HG02678 (cell line): ENCODE results near the gene RAB37.
A peak's percentile ranks its signal among the peaks of the same experiment; 100 is the strongest.

ENCODE experiments used
- ATAC-seq: cut with Tn5 transposase; IDR thresholded peaks from one replicate; pipeline ENCODE4 v1.9.1; 2021; ENCODE audit warnings: mild to moderate bottlenecking, moderate library complexity; ENCODE audit not compliant: unreplicated experiment

Gene RAB37

GRCh38 chr17:74744714-74745547 lies 7.9 kb downstream of the RAB37 start:
- no peak for ATAC-seq

- ATAC-seq = no peak
These were observed 8.6 kb downstream of the RAB37 start for GRCh38 chr17:74745548-74746177.

GRCh38 chr17:74746376-74746775 lies 9.3 kb downstream of the RAB37 start:
- no peak for ATAC-seq

GRCh38 chr17:74746922-74747321 lies 9.9 kb downstream of the RAB37 start:
- no peak for ATAC-seq

GRCh38 chr17:74748279-74748528 lies 11.1 kb downstream of the RAB37 start:
- no peak for ATAC-seq

- peak; percentile 89 for ATAC-seq
These were observed 11.6 kb downstream of the RAB37 start, which contains the start of gene NHERF1 for GRCh38 chr17:74748529-74749278. Gene NHERF1, plus strand, starts transcription at chr17:74748628. Its CDS starts 219 bp downstream, at chr17:74748847.

- peak; percentile 9 for ATAC-seq
These were observed 12.4 kb downstream of the RAB37 start for GRCh38 chr17:74749279-74750038.

GRCh38 chr17:74750039-74750326 lies 12.9 kb downstream of the RAB37 start:
- no peak for ATAC-seq

- ATAC-seq = no peak
These were observed 13.4 kb downstream of the RAB37 start for GRCh38 chr17:74750327-74751069.

GRCh38 chr17:74752415-74752814 lies 15.4 kb downstream of the RAB37 start:
- no peak for ATAC-seq

- no peak for ATAC-seq
These were observed 15.9 kb downstream of the RAB37 start for GRCh38 chr17:74752822-74753401.

GRCh38 chr17:74754832-74755231 lies 17.8 kb downstream of the RAB37 start:
- no peak for ATAC-seq

- no peak for ATAC-seq
These were observed 18.5 kb downstream of the RAB37 start for GRCh38 chr17:74755533-74755932.

GRCh38 chr17:74756891-74757290 lies 19.8 kb downstream of the RAB37 start:
- ATAC-seq = no peak

- ATAC-seq = no peak
These were observed 20.4 kb downstream of the RAB37 start for GRCh38 chr17:74757502-74757901.

- ATAC-seq = no peak
These were observed 21.1 kb downstream of the RAB37 start for GRCh38 chr17:74757931-74758847.

GRCh38 chr17:74758848-74759168 lies 21.8 kb downstream of the RAB37 start:
- ATAC-seq = no peak

GRCh38 chr17:74759243-74759801 lies 22.3 kb downstream of the RAB37 start:
- ATAC-seq = peak; percentile 77

- ATAC-seq = no peak
These were observed 22.9 kb downstream of the RAB37 start for GRCh38 chr17:74759941-74760340.
